SU-DHL-6 (cell line): ENCODE data around the gene TRIM3.

Experiments
- EZH2phosphoT487 ChIP-seq: fragments of 200-600 bp; sonication (generic), shearing (Covaris generic); conservative IDR thresholded peaks from 2 replicates; pipeline ENCODE4 v1.6.1; 2018; ENCODE audit warnings: mild to moderate bottlenecking, antibody characterized with exemption, low read length, moderate library complexity, mixed read lengths
- TF ChIP-seq, protein P1 (sequence below): fragments of 200-600 bp; sonication (generic); IDR thresholded peaks from one replicate; pipeline ENCODE4 v1.5.1; 2017; ENCODE audit warnings: antibody characterized with exemption, mild to moderate bottlenecking, low read length, moderate library complexity; ENCODE audit not compliant: insufficient read depth, poor library complexity, severe bottlenecking

DNA sequence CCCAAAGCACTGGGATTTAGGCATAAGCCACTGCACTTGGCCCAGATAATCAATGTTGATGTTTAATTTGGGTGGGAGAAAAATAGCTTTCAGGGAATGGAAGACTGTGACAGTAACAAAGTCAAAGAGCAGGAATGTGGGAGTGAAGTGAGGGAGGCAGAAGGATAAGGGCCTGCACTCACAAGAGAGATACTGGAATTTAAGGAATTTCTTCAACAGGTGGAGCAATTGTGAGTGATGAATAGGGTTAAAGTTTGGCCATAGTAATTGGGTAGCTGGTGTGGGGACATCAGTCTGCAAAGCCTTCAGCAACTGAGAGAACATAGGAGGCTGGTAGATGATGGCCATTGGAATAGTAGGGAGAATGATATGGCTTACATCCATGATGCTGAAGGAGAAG is 46.2 kb downstream of the TRIM3 start:
- TF ChIP-seq, protein P1, sequence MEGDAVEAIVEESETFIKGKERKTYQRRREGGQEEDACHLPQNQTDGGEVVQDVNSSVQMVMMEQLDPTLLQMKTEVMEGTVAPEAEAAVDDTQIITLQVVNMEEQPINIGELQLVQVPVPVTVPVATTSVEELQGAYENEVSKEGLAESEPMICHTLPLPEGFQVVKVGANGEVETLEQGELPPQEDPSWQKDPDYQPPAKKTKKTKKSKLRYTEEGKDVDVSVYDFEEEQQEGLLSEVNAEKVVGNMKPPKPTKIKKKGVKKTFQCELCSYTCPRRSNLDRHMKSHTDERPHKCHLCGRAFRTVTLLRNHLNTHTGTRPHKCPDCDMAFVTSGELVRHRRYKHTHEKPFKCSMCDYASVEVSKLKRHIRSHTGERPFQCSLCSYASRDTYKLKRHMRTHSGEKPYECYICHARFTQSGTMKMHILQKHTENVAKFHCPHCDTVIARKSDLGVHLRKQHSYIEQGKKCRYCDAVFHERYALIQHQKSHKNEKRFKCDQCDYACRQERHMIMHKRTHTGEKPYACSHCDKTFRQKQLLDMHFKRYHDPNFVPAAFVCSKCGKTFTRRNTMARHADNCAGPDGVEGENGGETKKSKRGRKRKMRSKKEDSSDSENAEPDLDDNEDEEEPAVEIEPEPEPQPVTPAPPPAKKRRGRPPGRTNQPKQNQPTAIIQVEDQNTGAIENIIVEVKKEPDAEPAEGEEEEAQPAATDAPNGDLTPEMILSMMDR: no peak
- TF ChIP-seq EZH2phosphoT487: no peak
